A549 (cell line): Measurements from ENCODE around the gene SLC10A3. TPM values are rescaled to one million over a fixed set of nuclear protein-coding genes. Genes with fewer than 3 reads are reported as not detected.

ENCODE experiments used
- ATAC-seq, 2 experiments: fragments of 200-7000 bp in 1 of 2; fragments of >200 bp in 1 of 2; cut with Nextera tagmentation in 1 of 2; cut with Tn5 transposase in 1 of 2; 3 replicates each; pipeline versions ENCODE4 v1.8.0 to v1.9.1; 2018 to 2020; ENCODE audit warnings: mild to moderate bottlenecking in 1 of 2, moderate library complexity in 1 of 2
- CTCF ChIA-PET: fragments of 300-600 bp; sonication (Branson Sonifier 250); formaldehyde crosslinking; extraction: SDS; loops from one replicate; lab custom pipeline; 2021; ENCODE audit warnings: antibody characterized with exemption, inconsistent platforms; lab: Yijun Ruan, JAX
- POLR2A ChIA-PET: fragments of 350-600 bp; formaldehyde crosslinking; extraction: SDS; loops from one replicate; lab custom pipeline; 2021; ENCODE audit warnings: antibody characterized with exemption, inconsistent platforms; lab: Yijun Ruan, JAX
- DNase-seq, 2 experiments: peaks; one replicate each; pipeline versions ENCODE4 v3.0.0 to v3.0.0-alpha.2; 2011 to 2016; ENCODE audit warnings: low read depth in 1 of 2, low spot score in 1 of 2
- FAIRE-seq: peaks from 2 replicates; lab custom pipeline; 2011; peaks lifted over from hg19 to GRCh38; lab: Jason Lieb, UNC
- H3K27ac ChIP-seq, 2 experiments: fragments of >200 bp; sonication (Bioruptor Twin); formaldehyde crosslinking; 3 replicates each; pipeline ENCODE4 v1.5.1; 2016 to 2017
- H3K4me1 ChIP-seq: fragments of >200 bp; sonication (Bioruptor Twin); formaldehyde crosslinking; 3 replicates; pipeline ENCODE4 v1.6.1; 2016
- H3K4me2 ChIP-seq: fragments of >200 bp; sonication (Bioruptor Twin); formaldehyde crosslinking; 3 replicates; pipeline ENCODE4 v1.6.1; 2016
- H3K4me3 ChIP-seq: fragments of >200 bp; sonication (Bioruptor Twin); formaldehyde crosslinking; 3 replicates; pipeline ENCODE4 v1.5.1; 2016
- H3K9me3 ChIP-seq: fragments of >200 bp; sonication (Bioruptor Twin); formaldehyde crosslinking; 3 replicates; pipeline ENCODE4 v1.6.1; 2016
- CBX8 ChIP-seq: fragments of 200-600 bp; sonication (generic); IDR thresholded peaks from 2 replicates; pipeline ENCODE4 v1.6.1; 2016
- CEBPB ChIP-seq, 2 experiments: fragments of >200 bp in 1 of 2; sonication (Bioruptor Twin) in 1 of 2; formaldehyde crosslinking in 1 of 2; IDR thresholded peaks; 2 replicates each; pipeline ENCODE4 v1.6.1; 2012 to 2016
- CHD4 ChIP-seq: fragments of 200-600 bp; sonication (generic); IDR thresholded peaks from 2 replicates; pipeline ENCODE4 v1.6.1; 2016; ENCODE audit warnings: antibody characterized with exemption, mild to moderate bottlenecking, borderline replicate concordance
- E2F6 ChIP-seq: IDR thresholded peaks from 2 replicates; pipeline ENCODE4 v1.6.1; 2012; ENCODE audit warnings: low read depth, borderline replicate concordance
- EHMT2 ChIP-seq: fragments of 200-600 bp; sonication (generic); IDR thresholded peaks from 2 replicates; pipeline ENCODE4 v1.6.1; 2016; ENCODE audit warnings: antibody characterized with exemption, low read depth, mild to moderate bottlenecking, moderate library complexity
- FOSB ChIP-seq: fragments of 250-450 bp; sonication (Bioruptor Pico); IDR thresholded peaks from 2 replicates; pipeline ENCODE4 v1.5.0; 2020; ENCODE audit warnings: mild to moderate bottlenecking, moderate library complexity
- FOXS1 ChIP-seq: fragments of 250-450 bp; sonication (Bioruptor Pico); IDR thresholded peaks from 2 replicates; pipeline ENCODE4 v1.5.0; 2020; ENCODE audit warnings: mild to moderate bottlenecking, moderate library complexity
- GATA3 ChIP-seq: IDR thresholded peaks from 2 replicates; pipeline ENCODE4 v1.6.1; 2012; ENCODE audit warnings: borderline replicate concordance
- HEYL ChIP-seq: fragments of 250-450 bp; sonication (Bioruptor Pico); IDR thresholded peaks from 2 replicates; pipeline ENCODE4 v1.8.0; 2021; ENCODE audit warnings: mild to moderate bottlenecking, moderate library complexity
- HOXA7 ChIP-seq: fragments of 250-450 bp; sonication (Bioruptor Pico); IDR thresholded peaks from 2 replicates; pipeline ENCODE4 v1.5.0; 2020; ENCODE audit warnings: mild to moderate bottlenecking, moderate library complexity
- HOXB13 ChIP-seq: fragments of 250-450 bp; sonication (Bioruptor Pico); IDR thresholded peaks from 2 replicates; pipeline ENCODE4 v1.5.0; 2020; ENCODE audit warnings: low read depth, mild to moderate bottlenecking, moderate library complexity
- JUN ChIP-seq, 2 experiments: fragments of >200 bp; sonication (Bioruptor Twin); formaldehyde crosslinking; IDR thresholded peaks; 2 replicates in 1 of 2; 3 replicates in 1 of 2; pipeline ENCODE4 v1.6.1; 2016 to 2017
- JUNB ChIP-seq: fragments of >200 bp; sonication (Bioruptor Twin); formaldehyde crosslinking; IDR thresholded peaks from 2 replicates; pipeline ENCODE4 v1.6.1; 2016
- MAFK ChIP-seq: fragments of 450-650 bp; IDR thresholded peaks from 2 replicates; pipeline ENCODE4 v1.6.1; 2014; ENCODE audit not compliant: partially characterized antibody
- MAX ChIP-seq: IDR thresholded peaks from 2 replicates; pipeline ENCODE4 v1.6.1; 2012
- MYC ChIP-seq: IDR thresholded peaks from 2 replicates; pipeline ENCODE4 v1.6.1; 2012; ENCODE audit warnings: mild to moderate bottlenecking, inconsistent platforms, low read length, improper control_type of control experiment, borderline replicate concordance
- NFE2L2 ChIP-seq: fragments of 150-350 bp; conservative IDR thresholded peaks from 2 replicates; pipeline ENCODE4 v1.6.1; 2014; ENCODE audit warnings: low read length
- NR3C1 ChIP-seq: fragments of >200 bp; sonication (Bioruptor Twin); formaldehyde crosslinking; IDR thresholded peaks from 3 replicates; pipeline ENCODE4 v1.6.1; 2017
- PHF8 ChIP-seq: fragments of 200-600 bp; sonication (generic); IDR thresholded peaks from 2 replicates; pipeline ENCODE4 v1.6.1; 2016; ENCODE audit warnings: low read depth, mild to moderate bottlenecking, antibody characterized with exemption, moderate library complexity, borderline replicate concordance
- POLR2A ChIP-seq: IDR thresholded peaks from 2 replicates; pipeline ENCODE4 v1.6.1; 2012; ENCODE audit warnings: mild to moderate bottlenecking, low read length
- POLR2AphosphoS2 ChIP-seq: conservative IDR thresholded peaks from 2 replicates; pipeline ENCODE4 v1.6.1; 2012; ENCODE audit warnings: low read length, improper control_type of control experiment, inconsistent platforms
- RAD21 ChIP-seq, 2 experiments: fragments of >200 bp in 1 of 2; sonication (Bioruptor Twin) in 1 of 2; formaldehyde crosslinking in 1 of 2; IDR thresholded peaks in 1 of 2; conservative IDR thresholded peaks in 1 of 2; 2 replicates in 1 of 2; 3 replicates in 1 of 2; pipeline ENCODE4 v1.6.1; 2012 to 2018; ENCODE audit warnings: inconsistent platforms in 1 of 2
- RARB ChIP-seq: fragments of 250-450 bp; sonication (Bioruptor Pico); IDR thresholded peaks from 2 replicates; pipeline ENCODE4 v1.8.0; 2021; ENCODE audit warnings: mild to moderate bottlenecking, moderate library complexity
- RCOR1 ChIP-seq: fragments of 150-350 bp; IDR thresholded peaks from 2 replicates; pipeline ENCODE4 v1.6.1; 2014; ENCODE audit warnings: antibody characterized with exemption, low read length, low read depth
- RFX5 ChIP-seq: fragments of 450-650 bp; IDR thresholded peaks from 2 replicates; pipeline ENCODE4 v1.7.1; 2014; ENCODE audit warnings: antibody characterized with exemption, mild to moderate bottlenecking, moderate library complexity
- RNF2 ChIP-seq: fragments of 200-600 bp; sonication (generic); IDR thresholded peaks from 2 replicates; pipeline ENCODE4 v1.6.1; 2016; ENCODE audit warnings: low read depth, mild to moderate bottlenecking, antibody characterized with exemption, moderate library complexity, borderline replicate concordance
- SMC3 ChIP-seq: fragments of >200 bp; sonication (Bioruptor Twin); formaldehyde crosslinking; IDR thresholded peaks from 3 replicates; pipeline ENCODE4 v1.6.1; 2018; ENCODE audit warnings: inconsistent platforms
- SREBF2 ChIP-seq: fragments of 450-650 bp; IDR thresholded peaks from 2 replicates; pipeline ENCODE4 v1.6.1; 2014; ENCODE audit warnings: mild to moderate bottlenecking, moderate library complexity
- TP53 ChIP-seq: fragments of 250-450 bp; sonication (Bioruptor Pico); IDR thresholded peaks from 2 replicates; pipeline ENCODE4 v1.5.0; 2021; ENCODE audit warnings: mild to moderate bottlenecking, moderate library complexity
- ZFP36 ChIP-seq: fragments of 450-650 bp; IDR thresholded peaks from 2 replicates; pipeline ENCODE4 v1.6.1; 2014; ENCODE audit warnings: borderline replicate concordance; ENCODE audit not compliant: partially characterized antibody
- WGBS: methylation state at CpG from one replicate; pipeline ENCODE4 v1.1.6; 2017; ENCODE audit errors: missing lambda C conversion rate; 5-methylcytosine and 5-hydroxymethylcytosine counted together
- polyA plus RNA-seq, 4 experiments: library from polyadenylated mRNA; depleted of rRNA in 3 of 4; stranded (reverse); fragments of >200 nt; fragmentation: RNase III in 1 of 4; extraction: RNeasy Plus Mini Kit Qiagen cat#74134 plus additional on column Dnase treatment in 1 of 4; gene quantifications; 2 replicates in 3 of 4; 3 replicates in 1 of 4; pipeline ENCODE4 v1.2.3, GENCODE V29; 2011 to 2017
- TF ChIP-seq, protein P1 (sequence below): fragments of >200 bp; sonication (Bioruptor Twin); formaldehyde crosslinking; IDR thresholded peaks from 3 replicates; pipeline ENCODE4 v1.5.1; 2016
- TF ChIP-seq, protein P2 (sequence below): fragments of >200 bp; sonication (Bioruptor Twin); formaldehyde crosslinking; IDR thresholded peaks from 2 replicates; pipeline ENCODE4 v1.6.1; 2016

Gene SLC10A3
- polyA plus RNA-seq, 2 of the 4 experiments (the other 2 are of a cell fraction): 9.0 to 21.7 TPM

- DNase-seq: peak; percentile 59 to 89
- ChIA-PET CTCF (interaction anchor here (0.8 to 6.4 kb wide), 13 partner anchors 7 to 178 kb away, joined by 3 to 55 read pairs (median 3); partner anchors contain the start of gene FLNA), POLR2A (no interaction called here)
- 18% methylated on average over 3 of the region's 34 CpGs for WGBS
- peak overlapping the region; percentile 90 for H3K4me2 ChIP-seq
- H3K9me3 ChIP-seq: no peaks in the 10 kb centered on the region
- TF ChIP-seq GATA3 (peak; percentile 29; the same call in 1 of the 2 replicates), POLR2A (no peak), FOSB (CRISPR knock-in tag) (no peak), E2F6 (0 out of 2 replicates have a peak, but pooled peaks have one; percentile 40), POLR2AphosphoS2 (0 out of 2 replicates have a peak, but pooled peaks have one; percentile 20), PHF8 (no peak), MAFK (no peak), JUN (IDR thresholded peaks at IDR 0.05) (peak; percentile 28 to 30; a peak in 4 of 5 replicates), JUNB (no peak), MYC (peak; percentile 51; the same call in 1 of the 2 replicates), MAX (peak; percentile 88), ZFP36 (no peak), HEYL (CRISPR knock-in tag) (no peak), SMC3 (peak; percentile 76), EHMT2 (no peak), RAD21 (conservative IDR thresholded peaks at IDR 0.05 in 1 of 2, IDR thresholded peaks at IDR 0.05 in 1 of 2) (peak; percentile 74 to 81), RARB (CRISPR knock-in tag) (no peak), CEBPB (IDR thresholded peaks at IDR 0.05) (peak in 1 of 2 experiments; percentile 23; a peak in 1 of 4 replicates), CHD4 (no peak), HOXB13 (CRISPR knock-in tag) (no peak), NR3C1 (no peak)
- TF ChIP-seq, protein P1, sequence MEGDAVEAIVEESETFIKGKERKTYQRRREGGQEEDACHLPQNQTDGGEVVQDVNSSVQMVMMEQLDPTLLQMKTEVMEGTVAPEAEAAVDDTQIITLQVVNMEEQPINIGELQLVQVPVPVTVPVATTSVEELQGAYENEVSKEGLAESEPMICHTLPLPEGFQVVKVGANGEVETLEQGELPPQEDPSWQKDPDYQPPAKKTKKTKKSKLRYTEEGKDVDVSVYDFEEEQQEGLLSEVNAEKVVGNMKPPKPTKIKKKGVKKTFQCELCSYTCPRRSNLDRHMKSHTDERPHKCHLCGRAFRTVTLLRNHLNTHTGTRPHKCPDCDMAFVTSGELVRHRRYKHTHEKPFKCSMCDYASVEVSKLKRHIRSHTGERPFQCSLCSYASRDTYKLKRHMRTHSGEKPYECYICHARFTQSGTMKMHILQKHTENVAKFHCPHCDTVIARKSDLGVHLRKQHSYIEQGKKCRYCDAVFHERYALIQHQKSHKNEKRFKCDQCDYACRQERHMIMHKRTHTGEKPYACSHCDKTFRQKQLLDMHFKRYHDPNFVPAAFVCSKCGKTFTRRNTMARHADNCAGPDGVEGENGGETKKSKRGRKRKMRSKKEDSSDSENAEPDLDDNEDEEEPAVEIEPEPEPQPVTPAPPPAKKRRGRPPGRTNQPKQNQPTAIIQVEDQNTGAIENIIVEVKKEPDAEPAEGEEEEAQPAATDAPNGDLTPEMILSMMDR: peak; percentile 88
- TF ChIP-seq, protein P2, sequence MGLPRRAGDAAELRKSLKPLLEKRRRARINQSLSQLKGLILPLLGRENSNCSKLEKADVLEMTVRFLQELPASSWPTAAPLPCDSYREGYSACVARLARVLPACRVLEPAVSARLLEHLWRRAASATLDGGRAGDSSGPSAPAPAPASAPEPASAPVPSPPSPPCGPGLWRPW: no peak
- peak overlapping the region; percentile 98 to 100 for H3K27ac ChIP-seq
- peaks cover 100% of the 10 kb centered on the region for H3K4me1 ChIP-seq
- H3K4me3 ChIP-seq: peak overlapping the region; percentile 18; the same call in 1 of the 3 replicates
- ATAC-seq: peak; percentile 62 to 79
- peak; percentile 97 for FAIRE-seq
These were observed 44.3 kb upstream of the SLC10A3 start for GRCh38 chrX:154534526-154535322.

DNA sequence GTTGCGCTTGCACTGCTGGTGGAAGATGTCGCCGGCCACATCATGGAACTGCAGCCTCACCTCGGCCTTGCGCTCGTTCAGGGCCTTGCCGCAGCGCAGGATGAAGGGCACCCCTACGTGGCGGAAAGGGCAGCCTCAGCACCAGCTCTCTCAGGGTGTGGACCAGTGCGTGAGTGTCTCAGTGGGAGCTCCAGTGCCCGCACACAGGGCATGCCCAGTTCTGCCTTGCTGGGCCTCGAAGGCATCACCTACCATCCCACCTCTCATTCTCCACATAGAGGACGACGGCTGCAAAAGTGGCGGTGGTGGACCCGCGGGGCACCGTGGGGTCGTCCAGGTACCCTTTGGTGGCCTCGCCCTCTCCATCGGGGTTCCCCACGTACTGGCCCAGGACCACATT is 42.3 kb upstream of the SLC10A3 start:
- WGBS: 88% methylated on average over 8 of the region's 23 CpGs
- TF ChIP-seq HOXA7 (CRISPR knock-in tag) (no peak), RFX5 (no peak), RCOR1 (no peak), RARB (CRISPR knock-in tag) (no peak), NR3C1 (no peak), FOSB (CRISPR knock-in tag) (no peak), HOXB13 (CRISPR knock-in tag) (no peak), CBX8 (no peak), RNF2 (no peak), NFE2L2 (no peak), FOXS1 (CRISPR knock-in tag) (no peak), SREBF2 (no peak), MAX (no peak), CHD4 (no peak), POLR2A (no peak), JUNB (no peak), TP53 (CRISPR knock-in tag) (no peak)
- TF ChIP-seq, protein P1: no peak

More for the DNA sequence above, 42.3 kb upstream of the SLC10A3 start:
- POLR2A ChIA-PET: no interaction called here
- ATAC-seq (no peak), FAIRE-seq (no peak), DNase-seq (no peak)
- CTCF ChIA-PET: interaction anchor here (0.6 to 6.4 kb wide), 6 partner anchors 9 to 1095 kb away, joined by 3 to 55 read pairs (median 4); partner anchors contain the start of gene FLNA
- H3K27ac ChIP-seq: peak overlapping the region; percentile 98 to 100; a peak in 4 of 6 replicates
- peaks cover 95% of the 10 kb centered on the region for H3K4me1 ChIP-seq
- no peak overlapping the region for H3K4me3 ChIP-seq
- H3K9me3 ChIP-seq: no peaks in the 10 kb centered on the region
- peak overlapping the region; percentile 90 for H3K4me2 ChIP-seq
